SK-N-SH (cell line): Measurements from ENCODE around the gene TMEM126A. TPM values are rescaled to one million over a fixed set of nuclear protein-coding genes. Genes with fewer than 3 reads are reported as not detected.

ENCODE experiments used
- CTCF ChIA-PET: fragments of 300-600, 350-600 bp; formaldehyde crosslinking; extraction: SDS; loops from one replicate; lab custom pipeline; 2021; lab: Yijun Ruan, JAX
- POLR2A ChIA-PET: fragments of 350-600 bp; sonication (Branson Sonifier 250); formaldehyde crosslinking; extraction: SDS; loops from one replicate; lab custom pipeline; 2020; ENCODE audit warnings: antibody characterized with exemption, inconsistent platforms; lab: Yijun Ruan, JAX
- DNase-seq: peaks from one replicate; pipeline ENCODE4 v3.0.0; 2012
- H2AFZ ChIP-seq: fragments of 200-600 bp; sonication (generic); 2 replicates; pipeline ENCODE4 v1.8.1; 2016; ENCODE audit warnings: antibody characterized with exemption, mild to moderate bottlenecking, low read depth
- H3F3A ChIP-seq: fragments of 200-600 bp; sonication (generic); replicated peaks from 2 replicates; pipeline ENCODE3; 2016; ENCODE audit warnings: antibody characterized with exemption, mild to moderate bottlenecking; ENCODE audit not compliant: insufficient read depth
- H3K27ac ChIP-seq, 2 experiments: fragments of 200-500 bp in 1 of 2; fragments of 200-600 bp in 1 of 2; sonication (Bioruptor generic) in 1 of 2; sonication (generic), shearing (Covaris generic) in 1 of 2; 2 replicates each; pipeline versions ENCODE4 v1.5.1 to v1.6.1; 2014 to 2016; ENCODE audit warnings: low read depth in 2 of 2, inconsistent platforms in 1 of 2, low read length in 1 of 2, mild to moderate bottlenecking in 1 of 2, mixed read lengths in 1 of 2
- H3K27me3 ChIP-seq: fragments of 200-600 bp; sonication (generic), shearing (Covaris generic); 2 replicates; pipeline ENCODE4 v1.6.1; 2016; ENCODE audit warnings: mixed run types; ENCODE audit not compliant: insufficient read depth
- H3K36me3 ChIP-seq, 2 experiments: fragments of 200-500 bp in 1 of 2; fragments of 200-600 bp in 1 of 2; sonication (Bioruptor generic) in 1 of 2; sonication (generic) in 1 of 2; replicated peaks in 1 of 2; 2 replicates each; pipeline versions ENCODE3 to v1.5.1; 2014 to 2016; ENCODE audit warnings: low read length in 1 of 2, mild to moderate bottlenecking in 1 of 2; ENCODE audit not compliant: insufficient read depth in 2 of 2, control insufficient read depth in 1 of 2
- H3K4me1 ChIP-seq, 2 experiments: fragments of 200-500 bp in 1 of 2; fragments of 200-600 bp in 1 of 2; sonication (Bioruptor generic) in 1 of 2; sonication (generic), shearing (Covaris generic) in 1 of 2; 2 replicates each; pipeline versions ENCODE4 v1.5.1 to v1.6.1; 2014 to 2016; ENCODE audit warnings: low read depth in 1 of 2, low read length in 1 of 2, mixed run types in 1 of 2; ENCODE audit not compliant: insufficient read depth in 2 of 2, control insufficient read depth in 1 of 2
- H3K4me2 ChIP-seq: fragments of 200-600 bp; sonication (generic), shearing (Covaris generic); 2 replicates; pipeline ENCODE4 v1.6.1; 2017; ENCODE audit warnings: mixed run types
- H3K4me3 ChIP-seq, 2 experiments: fragments of 200-500 bp in 1 of 2; fragments of 200-600 bp in 1 of 2; sonication (Bioruptor generic) in 1 of 2; sonication (generic), shearing (Covaris generic) in 1 of 2; 2 replicates each; pipeline versions ENCODE4 v1.5.1 to v1.8.1; 2014 to 2016; ENCODE audit warnings: low read depth in 2 of 2, inconsistent platforms in 1 of 2, low read length in 1 of 2, mild to moderate bottlenecking in 1 of 2, mixed read lengths in 1 of 2, moderate library complexity in 1 of 2
- H3K79me2 ChIP-seq: fragments of 200-600 bp; sonication (generic); 2 replicates; pipeline ENCODE4 v1.8.1; 2017; ENCODE audit warnings: mild to moderate bottlenecking; ENCODE audit not compliant: insufficient read depth
- H3K9ac ChIP-seq: fragments of 200-600 bp; sonication (generic); 2 replicates; pipeline ENCODE4 v1.6.1; 2017; ENCODE audit warnings: mixed run types
- H3K9me2 ChIP-seq: fragments of 200-600 bp; sonication (generic); 2 replicates; pipeline ENCODE4 v1.6.1; 2017; ENCODE audit warnings: mixed run types
- H3K9me3 ChIP-seq: fragments of 200-600 bp; sonication (generic); 2 replicates; pipeline ENCODE4 v1.6.1; 2017; ENCODE audit warnings: mixed run types, mild to moderate bottlenecking, moderate library complexity
- H4K20me1 ChIP-seq: fragments of 200-600 bp; sonication (generic); 2 replicates; pipeline ENCODE4 v1.6.1; 2017; ENCODE audit warnings: mild to moderate bottlenecking, mixed run types; ENCODE audit not compliant: insufficient read depth
- EP300 ChIP-seq, 2 experiments: IDR thresholded peaks; 2 replicates each; pipeline versions ENCODE4 v1.4.0 to v1.6.1; 2012; ENCODE audit warnings: borderline replicate concordance in 1 of 2, low read depth in 1 of 2, low read length in 1 of 2
- FOSL2 ChIP-seq: IDR thresholded peaks from 2 replicates; pipeline ENCODE4 v1.4.0; 2012; ENCODE audit warnings: low read depth, mild to moderate bottlenecking, moderate library complexity, borderline replicate concordance
- FOXM1 ChIP-seq: IDR thresholded peaks from 2 replicates; pipeline ENCODE4 v1.4.0; 2012; ENCODE audit warnings: low read depth, mild to moderate bottlenecking
- JUND ChIP-seq: IDR thresholded peaks from 2 replicates; pipeline ENCODE4 v1.4.0; 2012
- MAX ChIP-seq: IDR thresholded peaks from 2 replicates; pipeline ENCODE4 v1.4.0; 2012; ENCODE audit warnings: low read depth
- MEF2A ChIP-seq: IDR thresholded peaks from 2 replicates; pipeline ENCODE4 v1.4.0; 2012; ENCODE audit warnings: low read depth, borderline replicate concordance
- MXI1 ChIP-seq: IDR thresholded peaks from 2 replicates; pipeline ENCODE4 v1.6.1; 2012; ENCODE audit warnings: mild to moderate bottlenecking, low read depth, low read length, improper control_type of control experiment
- NFIC ChIP-seq: IDR thresholded peaks from 2 replicates; pipeline ENCODE4 v1.4.0; 2012; ENCODE audit warnings: borderline replicate concordance
- PBX3 ChIP-seq: IDR thresholded peaks from 2 replicates; pipeline ENCODE4; 2012
- POLR2AphosphoS5 ChIP-seq: IDR thresholded peaks from 2 replicates; pipeline ENCODE4 v1.6.1; 2012; ENCODE audit warnings: low read depth, low read length
- RAD21 ChIP-seq: IDR thresholded peaks from 2 replicates; pipeline ENCODE4 v1.6.1; 2012; ENCODE audit warnings: mild to moderate bottlenecking, low read length
- SMC3 ChIP-seq: IDR thresholded peaks from 2 replicates; pipeline ENCODE4 v1.6.1; 2012; ENCODE audit warnings: low read depth, low read length, improper control_type of control experiment
- TCF12 ChIP-seq: IDR thresholded peaks from 2 replicates; pipeline ENCODE4 v1.4.0; 2012
- YY1 ChIP-seq: IDR thresholded peaks from 2 replicates; pipeline ENCODE4 v1.4.0; 2012; ENCODE audit warnings: low read depth, mild to moderate bottlenecking
- ZBTB33 ChIP-seq: IDR thresholded peaks from 2 replicates; pipeline ENCODE4 v1.4.0; 2012; ENCODE audit warnings: low read depth, borderline replicate concordance
- WGBS: methylation state at CpG from one replicate; pipeline ENCODE4 v1.1.6; 2017; ENCODE audit warnings: low lambda C conversion rate; 5-methylcytosine and 5-hydroxymethylcytosine counted together
- polyA plus RNA-seq, 3 experiments: library from polyadenylated mRNA; depleted of rRNA; stranded (reverse); fragments of >200 nt; gene quantifications; 2 replicates each; pipeline ENCODE4 v1.2.3, GENCODE V29; 2012

The TMEM126A gene
- polyA plus RNA-seq, 1 of the 3 experiments (the other 2 are of a cell fraction), result 30.5 TPM

GRCh38 chr11:85699957-85700741, 52.4 kb downstream of the TMEM126A start (continued):
- TF ChIP-seq ZBTB33 (no peak), RAD21 (no peak), MAX (no peak), FOXM1 (no peak)

- Histone ChIP-seq H3K27me3 (no peaks in the 10 kb centered on the region), H3K79me2 (no peaks in the 10 kb centered on the region), H3K4me2 (no peak overlapping the region), H3F3A (peaks cover 13% of the 10 kb centered on the region), H3K4me1 (peaks cover 0 to 16% of the 10 kb centered on the region in 2 experiments; a peak in 2 of 4 replicates), H2AFZ (no peak overlapping the region), H3K9me3 (no peaks in the 10 kb centered on the region), H4K20me1 (no peaks in the 10 kb centered on the region), H3K36me3 (peaks cover 0 to 8% of the 10 kb centered on the region in 2 experiments), H3K9ac (no peak overlapping the region), H3K9me2 (no peaks in the 10 kb centered on the region), H3K27ac (peak overlapping the region in 1 of 2 experiments; percentile 65; a peak in 2 of 4 replicates), H3K4me3 (no peak overlapping the region)
- TF ChIP-seq SMC3 (no peak), POLR2AphosphoS5 (no peak), YY1 (no peak)
- CTCF ChIA-PET, result no interaction called here
- WGBS, result 97% methylated on average over 3 of the region's 3 CpGs
- no peak for DNase-seq
- POLR2A ChIA-PET, result no interaction called here
Observed at GRCh38 chr11:85704967-85705366, 57.2 kb downstream of the TMEM126A start.

- Histone ChIP-seq H3K27ac (peak overlapping the region; percentile 39 to 65; a peak in 3 of 4 replicates), H3K9ac (no peak overlapping the region), H3K4me2 (no peak overlapping the region), H3F3A (peaks cover 13% of the 10 kb centered on the region), H3K79me2 (no peaks in the 10 kb centered on the region), H4K20me1 (no peaks in the 10 kb centered on the region), H2AFZ (no peak overlapping the region), H3K4me3 (no peak overlapping the region), H3K9me3 (no peaks in the 10 kb centered on the region), H3K27me3 (no peaks in the 10 kb centered on the region), H3K4me1 (peaks cover 0 to 18% of the 10 kb centered on the region in 2 experiments; a peak in 2 of 4 replicates), H3K9me2 (no peaks in the 10 kb centered on the region), H3K36me3 (peaks cover 0 to 8% of the 10 kb centered on the region in 2 experiments)
- ChIA-PET POLR2A (no interaction called here), CTCF (no interaction called here)
- DNase-seq, result no peak
- TF ChIP-seq NFIC (peak; percentile 68; the same call in 1 of the 2 replicates), MXI1 (no peak), EP300 (IDR thresholded peaks at IDR 0.05; ENCODE audit: borderline replicate concordance in 1 of 2, low read depth in 1 of 2, low read length in 1 of 2) (peak in 1 of 2 experiments; percentile 68; a peak in 1 of 4 replicates), JUND (no peak; the same call in 1 of the 2 replicates), TCF12 (peak; percentile 61; the same call in 1 of the 2 replicates), FOSL2 (peak; percentile 58), MEF2A (peak; percentile 73), PBX3 (peak; percentile 45)
Observed at GRCh38 chr11:85705800-85706199, 58.0 kb downstream of the TMEM126A start.

Other genes with a start within 250 kb of the TMEM126A start
- gene DLG2, start 20.6 kb upstream of the TMEM126A start, polyA plus RNA-seq (2012; rRNA removed), result 0.21 and 0.31 TPM in 2 replicates
- gene TMEM126B, start 19.4 kb upstream of the TMEM126A start, polyA plus RNA-seq (2012; rRNA removed), result 27.7 and 45.0 TPM in 2 replicates
- 50.5 and 62.1 TPM in 2 replicates for gene CREBZF, start 17.2 kb downstream of the TMEM126A start, polyA plus RNA-seq (2012; rRNA removed)
- 3.9 and 4.1 TPM in 2 replicates for gene CCDC89, start 38.2 kb downstream of the TMEM126A start, polyA plus RNA-seq (2012; rRNA removed)
- 36.0 and 72.8 TPM in 2 replicates for gene SYTL2, start 163.2 kb downstream of the TMEM126A start, polyA plus RNA-seq (2012; rRNA removed)
- gene CCDC83, start 207.4 kb downstream of the TMEM126A start, polyA plus RNA-seq (2012; rRNA removed), result not detected in 2 replicates